PFSK-1 (cell line): ENCODE results near the gene EPO.

Experiments used
- FOXP2 ChIP-seq: optimal IDR thresholded peaks from 2 replicates; pipeline ENCODE3; 2011; ENCODE audit warnings: borderline replicate concordance, control low read depth, inconsistent platforms; ENCODE audit not compliant: insufficient read depth; ENCODE audit errors: extremely low read length, extremely low read depth
- POLR2AphosphoS5 ChIP-seq: IDR thresholded peaks from 2 replicates; pipeline ENCODE4 v1.6.1; 2012; ENCODE audit warnings: low read depth, mild to moderate bottlenecking, control low read depth, low read length, moderate library complexity
- REST ChIP-seq, 2 experiments: IDR thresholded peaks; 2 replicates each; pipeline versions ENCODE4 v1.6.1 to v1.8.0; 2011 to 2012; ENCODE audit warnings: low read depth in 2 of 2, low read length in 2 of 2, control low read depth in 1 of 2, inconsistent platforms in 1 of 2, mild to moderate bottlenecking in 1 of 2, moderate library complexity in 1 of 2; ENCODE audit not compliant: insufficient read depth in 1 of 2
- SIN3A ChIP-seq: IDR thresholded peaks from 2 replicates; pipeline ENCODE4 v1.6.1; 2012; ENCODE audit warnings: mild to moderate bottlenecking, low read length, moderate library complexity, borderline replicate concordance; ENCODE audit not compliant: insufficient read depth
- TAF1 ChIP-seq: IDR thresholded peaks from 2 replicates; pipeline ENCODE4 v1.6.1; 2012; ENCODE audit warnings: low read length, control low read depth, borderline replicate concordance; ENCODE audit not compliant: insufficient read depth

- TF ChIP-seq POLR2AphosphoS5 (no peak), REST (IDR thresholded peaks at IDR 0.05; ENCODE audit: insufficient read depth in 1 of 2, low read depth in 2 of 2, low read length in 2 of 2) (no peak), SIN3A (no peak), FOXP2 (no peak), TAF1 (no peak)
Measured at GRCh38 chr7:100687261-100687660, 33.0 kb upstream of the EPO start.
